SJSA1 (cell line): ENCODE measurements around the gene ITGB4. TPM values are rescaled to one million over a fixed set of nuclear protein-coding genes. Genes with fewer than 3 reads are reported as not detected.
"Not testable (repeated sequence)": the region's sequence is repeated elsewhere in the genome, so short reads cannot be mapped to it uniquely, and the experiment has no call there.

Experiments
- DNase-seq, 2 experiments: peaks; one replicate each; pipeline ENCODE4 v3.0.0-alpha.2; 2015 to 2020; ENCODE audit warnings: low spot score in 2 of 2, low read depth in 1 of 2
- H3K27ac ChIP-seq: fragments of 250-450 bp; sonication (Bioruptor Pico); 2 replicates; pipeline ENCODE4 v1.5.1; 2020; ENCODE audit warnings: mild to moderate bottlenecking, moderate library complexity
- H3K27me3 ChIP-seq: fragments of 250-450 bp; sonication (Bioruptor Pico); replicated peaks from 2 replicates; pipeline ENCODE4 v1.5.1; 2020; ENCODE audit warnings: mild to moderate bottlenecking, moderate library complexity
- H3K36me3 ChIP-seq: fragments of 250-450 bp; sonication (Bioruptor Pico); 2 replicates; pipeline ENCODE4 v1.5.1; 2020; ENCODE audit warnings: mild to moderate bottlenecking
- H3K4me1 ChIP-seq: fragments of 250-450 bp; sonication (Bioruptor Pico); replicated peaks from 2 replicates; pipeline ENCODE4 v1.6.1; 2021; ENCODE audit warnings: mild to moderate bottlenecking
- H3K4me3 ChIP-seq: fragments of 250-450 bp; sonication (Bioruptor Pico); 2 replicates; pipeline ENCODE4 v1.5.1; 2020; ENCODE audit warnings: mild to moderate bottlenecking
- H3K9me3 ChIP-seq: fragments of 250-450 bp; sonication (Bioruptor Pico); replicated peaks from 2 replicates; pipeline ENCODE4 v1.5.1; 2020; ENCODE audit warnings: mild to moderate bottlenecking
- total RNA-seq: library from RNA; depleted of rRNA; stranded (reverse); fragments of >200 nt; shearing (Covaris generic); gene quantifications from 2 replicates; pipeline ENCODE4 v1.2.3, GENCODE V29; 2014

ITGB4 gene
- total RNA-seq, 1 experiment from 2014 or later = not detected

GRCh38 chr17:75756451-75757085 lies 35.3 kb downstream of the ITGB4 start:
- DNase-seq = no peak
- Histone ChIP-seq H3K27me3 (no peaks in the 10 kb centered on the region), H3K36me3 (peaks cover 2% of the 10 kb centered on the region; the same call in 1 of the 2 replicates), H3K4me1 (peaks cover 12% of the 10 kb centered on the region), H3K4me3 (no peak overlapping the region), H3K27ac (no peak overlapping the region), H3K9me3 (no peaks in the 10 kb centered on the region)

- no peak overlapping the region for H3K27ac ChIP-seq
- no peak overlapping the region for H3K4me3 ChIP-seq
- H3K4me1 ChIP-seq = peaks cover 12% of the 10 kb centered on the region
- H3K27me3 ChIP-seq = no peaks in the 10 kb centered on the region
- peak in 1 of 2 experiments; percentile 53 for DNase-seq
- H3K36me3 ChIP-seq = peaks cover 2% of the 10 kb centered on the region; the same call in 1 of the 2 replicates
- H3K9me3 ChIP-seq = no peaks in the 10 kb centered on the region
Observed at GRCh38 chr17:75757086-75757681, 35.9 kb downstream of the ITGB4 start.

- no peak overlapping the region for H3K4me3 ChIP-seq
- DNase-seq = no peak
- no peaks in the 10 kb centered on the region for H3K27me3 ChIP-seq
- H3K36me3 ChIP-seq = peaks cover 11% of the 10 kb centered on the region; the same call in 1 of the 2 replicates
- no peak overlapping the region for H3K27ac ChIP-seq
- H3K9me3 ChIP-seq = no peaks in the 10 kb centered on the region
- H3K4me1 ChIP-seq = peaks cover 10% of the 10 kb centered on the region
Observed at GRCh38 chr17:75758131-75758905, 37.1 kb downstream of the ITGB4 start.

- Histone ChIP-seq H3K27me3 (no peaks in the 10 kb centered on the region), H3K4me3 (no peak overlapping the region), H3K9me3 (no peaks in the 10 kb centered on the region), H3K36me3 (peaks cover 10% of the 10 kb centered on the region; the same call in 1 of the 2 replicates), H3K27ac (no peak overlapping the region), H3K4me1 (peaks cover 11% of the 10 kb centered on the region)
- DNase-seq = no peak
Observed at GRCh38 chr17:75759457-75759856, 38.2 kb downstream of the ITGB4 start.

GRCh38 chr17:75759978-75760640 lies 38.9 kb downstream of the ITGB4 start:
- H3K27me3 ChIP-seq, H3K36me3 ChIP-seq, H3K27ac ChIP-seq, H3K4me3 ChIP-seq, DNase-seq, H3K9me3 ChIP-seq: not testable (repeated sequence)
- H3K4me1 ChIP-seq = peaks cover 16% of the 10 kb centered on the region

- no peak for DNase-seq
- peaks cover 16% of the 10 kb centered on the region for H3K4me1 ChIP-seq
- no peaks in the 10 kb centered on the region for H3K9me3 ChIP-seq
- H3K27me3 ChIP-seq = no peaks in the 10 kb centered on the region
- H3K4me3 ChIP-seq = no peak overlapping the region
- H3K36me3 ChIP-seq = peaks cover 10% of the 10 kb centered on the region; the same call in 1 of the 2 replicates
- H3K27ac ChIP-seq = no peak overlapping the region
Observed at GRCh38 chr17:75762513-75763268, 41.4 kb downstream of the ITGB4 start.

- DNase-seq = no peak
- H3K4me1 ChIP-seq = peaks cover 16% of the 10 kb centered on the region
- no peak overlapping the region for H3K4me3 ChIP-seq
- H3K36me3 ChIP-seq = peaks cover 10% of the 10 kb centered on the region; the same call in 1 of the 2 replicates
- H3K27me3 ChIP-seq = no peaks in the 10 kb centered on the region
- no peak overlapping the region for H3K27ac ChIP-seq
- H3K9me3 ChIP-seq = no peaks in the 10 kb centered on the region
Observed at GRCh38 chr17:75763269-75763607, 42.0 kb downstream of the ITGB4 start.

GRCh38 chr17:75763613-75764416 lies 42.6 kb downstream of the ITGB4 start:
- H3K4me3 ChIP-seq = peak overlapping the region; percentile 56
- H3K4me1 ChIP-seq = peaks cover 16% of the 10 kb centered on the region
- H3K9me3 ChIP-seq = no peaks in the 10 kb centered on the region
- H3K27ac ChIP-seq = no peak overlapping the region
- no peaks in the 10 kb centered on the region for H3K27me3 ChIP-seq
- H3K36me3 ChIP-seq = peaks cover 10% of the 10 kb centered on the region; the same call in 1 of the 2 replicates
- DNase-seq = no peak

GRCh38 chr17:75764417-75764710 lies 43.1 kb downstream of the ITGB4 start:
- peaks cover 16% of the 10 kb centered on the region for H3K4me1 ChIP-seq
- peak overlapping the region; percentile 56 for H3K4me3 ChIP-seq
- H3K9me3 ChIP-seq = no peaks in the 10 kb centered on the region
- H3K27ac ChIP-seq = no peak overlapping the region
- DNase-seq = no peak
- peaks cover 10% of the 10 kb centered on the region; the same call in 1 of the 2 replicates for H3K36me3 ChIP-seq
- H3K27me3 ChIP-seq = no peaks in the 10 kb centered on the region

- Histone ChIP-seq H3K27me3 (no peaks in the 10 kb centered on the region), H3K4me3 (peak within 1 kb of the TSS; percentile 56), H3K36me3 (peaks cover 10% of the 10 kb centered on the region; the same call in 1 of the 2 replicates), H3K9me3 (no peaks in the 10 kb centered on the region), H3K4me1 (peaks cover 16% of the 10 kb centered on the region), H3K27ac (no peak within 1 kb of the TSS)
- peak; percentile 82 to 83 for DNase-seq
Observed at GRCh38 chr17:75764711-75765421, 43.6 kb downstream of the ITGB4 start, which contains the start of gene GALK1. GALK1 (minus strand) TSS chr17:75765192; CDS start chr17:75765136, 56 bp downstream.

- H3K27ac ChIP-seq = no peak overlapping the region
- peaks cover 10% of the 10 kb centered on the region; the same call in 1 of the 2 replicates for H3K36me3 ChIP-seq
- H3K4me3 ChIP-seq = no peak overlapping the region
Observed at GRCh38 chr17:75765981-75766380, 44.7 kb downstream of the ITGB4 start.

GRCh38 chr17:75767881-75768280 lies 46.6 kb downstream of the ITGB4 start:
- no peak overlapping the region for H3K4me3 ChIP-seq
- H3K36me3 ChIP-seq = peaks cover 5% of the 10 kb centered on the region; the same call in 1 of the 2 replicates
- DNase-seq = no peak
- no peaks in the 10 kb centered on the region for H3K27me3 ChIP-seq
- H3K4me1 ChIP-seq = peaks cover 16% of the 10 kb centered on the region
- H3K27ac ChIP-seq = no peak overlapping the region
- H3K9me3 ChIP-seq = no peaks in the 10 kb centered on the region

More at GRCh38 chr17:75765981-75766380, 44.7 kb downstream of the ITGB4 start:
- Histone ChIP-seq H3K4me1 (peaks cover 16% of the 10 kb centered on the region), H3K27me3 (no peaks in the 10 kb centered on the region), H3K9me3 (no peaks in the 10 kb centered on the region)
- no peak for DNase-seq
